Fibroblast of lung (primary cell): ENCODE data around the gene HSPA12B. TPM values are rescaled to one million over a fixed set of nuclear protein-coding genes. Genes with fewer than 3 reads are reported as not detected.

ENCODE experiments used
- DNase-seq, 2 donors: peaks; one replicate each; pipeline versions ENCODE4 v3.0.0 to v3.0.0-alpha.2; 2010; ENCODE audit warnings: low read depth in 2 of 2
- H2AFZ ChIP-seq: 2 replicates; pipeline ENCODE4 v1.5.1; 2012; ENCODE audit warnings: low read length, control low read depth, inconsistent platforms
- H3K27ac ChIP-seq: 2 replicates; pipeline ENCODE4 v1.5.1; 2011; ENCODE audit warnings: low read length, control low read depth; ENCODE audit not compliant: insufficient read depth
- H3K27me3 ChIP-seq: 2 replicates; pipeline ENCODE4 v1.5.1; 2011; ENCODE audit warnings: mild to moderate bottlenecking, low read length; ENCODE audit not compliant: control insufficient read depth, insufficient read depth
- H3K36me3 ChIP-seq: 2 replicates; pipeline ENCODE4 v1.5.1; 2011; ENCODE audit warnings: low read length; ENCODE audit not compliant: control insufficient read depth, insufficient read depth
- H3K4me1 ChIP-seq: 2 replicates; pipeline ENCODE4 v1.5.1; 2011; ENCODE audit warnings: low read length; ENCODE audit not compliant: control insufficient read depth, insufficient read depth; ENCODE audit errors: extremely low read depth
- H3K4me2 ChIP-seq: 2 replicates; pipeline ENCODE4 v1.5.1; 2011; ENCODE audit warnings: low read length, control low read depth; ENCODE audit not compliant: insufficient read depth; ENCODE audit errors: extremely low read depth
- H3K4me3 ChIP-seq, 4 experiments: fragments of 200-600 bp in 1 of 4; sonication (generic) in 1 of 4; replicated peaks in 1 of 4; 2 replicates each; pipeline ENCODE4 v1.5.1; 2011 to 2016; ENCODE audit warnings: low read length in 4 of 4, low read depth in 3 of 4, mild to moderate bottlenecking in 3 of 4, control low read depth in 2 of 4, inconsistent platforms in 1 of 4, mixed read lengths in 1 of 4; ENCODE audit not compliant: insufficient read depth in 1 of 4; ENCODE audit errors: control extremely low read depth in 1 of 4
- H3K79me2 ChIP-seq: 2 replicates; pipeline ENCODE4 v1.5.1; 2012; ENCODE audit warnings: mild to moderate bottlenecking, low read length, inconsistent platforms; ENCODE audit not compliant: control insufficient read depth, insufficient read depth
- H3K9ac ChIP-seq: 2 replicates; pipeline ENCODE4 v1.5.1; 2011; ENCODE audit warnings: mild to moderate bottlenecking, low read length, control low read depth; ENCODE audit not compliant: insufficient read depth
- H3K9me3 ChIP-seq: 2 replicates; pipeline ENCODE4 v1.5.1; 2012; ENCODE audit warnings: low read depth, low read length; ENCODE audit not compliant: control insufficient read depth, insufficient read depth
- H4K20me1 ChIP-seq: 2 replicates; pipeline ENCODE4 v1.5.1; 2011; ENCODE audit warnings: low read length; ENCODE audit not compliant: control insufficient read depth, insufficient read depth; ENCODE audit errors: extremely low read depth
- EZH2 ChIP-seq: IDR thresholded peaks from 2 replicates; pipeline ENCODE4 v1.5.1; 2012; ENCODE audit warnings: low read length, control low read depth, mild to moderate bottlenecking; ENCODE audit errors: missing control alignments
- polyA plus RNA-seq, 2 donors: library from polyadenylated mRNA; depleted of rRNA in 1 of 2; stranded (reverse) in 1 of 2; unstranded in 1 of 2; fragments of >200 nt; gene quantifications; 2 replicates each; pipeline ENCODE4 v1.2.1, GENCODE V29; 2011 to 2012; ENCODE audit warnings: missing spikeins in 1 of 2
- total RNA-seq: library from RNA; depleted of rRNA; stranded (reverse); fragments of >200 nt; gene quantifications from 2 replicates; pipeline ENCODE4 v1.2.1, GENCODE V29; 2014
- TF ChIP-seq, protein P1 (sequence below), 2 donors: IDR thresholded peaks in 1 of 2; conservative IDR thresholded peaks in 1 of 2; 1 replicate in 1 of 2; 2 replicates in 1 of 2; pipeline ENCODE4 v1.5.1; 2011 to 2012; ENCODE audit warnings: low read length in 2 of 2, control low read depth in 1 of 2, inconsistent platforms in 1 of 2, low read depth in 1 of 2, mild to moderate bottlenecking in 1 of 2

The HSPA12B gene
- total and polyA plus RNA-seq, 2 donors (not counting 1 experiment from before 2014, with no cell fraction given): 0.02 to 0.17 TPM

DNA sequence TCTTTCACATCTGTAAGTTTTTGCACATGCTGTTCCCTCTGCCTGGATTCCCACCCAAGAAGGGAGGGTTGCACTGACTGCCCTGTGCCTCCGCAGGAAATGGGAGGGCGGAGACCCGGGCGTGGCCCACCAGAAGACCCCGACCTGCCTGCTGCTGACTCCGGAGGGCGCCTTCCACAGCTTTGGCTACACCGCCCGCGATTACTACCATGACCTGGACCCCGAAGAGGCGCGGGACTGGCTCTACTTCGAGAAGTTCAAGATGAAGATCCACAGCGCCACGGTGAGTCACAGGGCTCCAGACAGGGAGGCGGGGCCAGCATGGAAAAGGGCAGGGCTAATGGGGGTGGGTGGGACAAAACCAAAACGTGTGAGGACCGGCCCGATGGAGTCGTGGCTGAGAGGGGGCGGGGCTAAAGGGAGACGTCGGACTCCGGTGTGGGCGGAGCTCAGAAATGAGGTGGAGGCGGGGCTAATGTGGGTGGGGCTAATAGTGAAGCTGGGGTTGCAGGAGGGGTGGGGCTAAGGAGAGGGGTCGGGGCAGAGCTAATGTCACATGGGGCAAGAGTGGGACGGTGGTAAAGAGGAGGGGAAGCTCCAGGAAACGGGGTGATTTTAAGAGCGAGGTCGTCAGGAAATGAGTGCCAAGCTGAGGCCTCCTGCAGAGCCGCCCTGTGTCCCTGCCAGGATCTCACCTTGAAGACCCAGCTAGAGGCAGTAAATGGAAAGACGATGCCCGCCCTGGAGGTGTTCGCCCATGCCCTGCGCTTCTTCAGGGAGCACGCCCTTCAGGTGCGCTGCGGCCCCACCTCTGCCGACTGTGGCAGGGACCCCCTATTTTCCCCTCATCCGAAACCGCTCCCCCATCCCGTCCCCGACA, 12.6 kb downstream of the HSPA12B start:
- Histone ChIP-seq H3K4me2 (no peak overlapping the region), H3K79me2 (no peaks in the 10 kb centered on the region), H3K4me3 (no peak overlapping the region), H3K27ac (no peak overlapping the region), H3K36me3 (no peaks in the 10 kb centered on the region), H3K27me3 (no peaks in the 10 kb centered on the region), H3K4me1 (no peaks in the 10 kb centered on the region), H4K20me1 (no peaks in the 10 kb centered on the region), H3K9ac (no peak overlapping the region), H3K9me3 (no peaks in the 10 kb centered on the region), H2AFZ (no peak overlapping the region)
- TF ChIP-seq, protein P1, sequence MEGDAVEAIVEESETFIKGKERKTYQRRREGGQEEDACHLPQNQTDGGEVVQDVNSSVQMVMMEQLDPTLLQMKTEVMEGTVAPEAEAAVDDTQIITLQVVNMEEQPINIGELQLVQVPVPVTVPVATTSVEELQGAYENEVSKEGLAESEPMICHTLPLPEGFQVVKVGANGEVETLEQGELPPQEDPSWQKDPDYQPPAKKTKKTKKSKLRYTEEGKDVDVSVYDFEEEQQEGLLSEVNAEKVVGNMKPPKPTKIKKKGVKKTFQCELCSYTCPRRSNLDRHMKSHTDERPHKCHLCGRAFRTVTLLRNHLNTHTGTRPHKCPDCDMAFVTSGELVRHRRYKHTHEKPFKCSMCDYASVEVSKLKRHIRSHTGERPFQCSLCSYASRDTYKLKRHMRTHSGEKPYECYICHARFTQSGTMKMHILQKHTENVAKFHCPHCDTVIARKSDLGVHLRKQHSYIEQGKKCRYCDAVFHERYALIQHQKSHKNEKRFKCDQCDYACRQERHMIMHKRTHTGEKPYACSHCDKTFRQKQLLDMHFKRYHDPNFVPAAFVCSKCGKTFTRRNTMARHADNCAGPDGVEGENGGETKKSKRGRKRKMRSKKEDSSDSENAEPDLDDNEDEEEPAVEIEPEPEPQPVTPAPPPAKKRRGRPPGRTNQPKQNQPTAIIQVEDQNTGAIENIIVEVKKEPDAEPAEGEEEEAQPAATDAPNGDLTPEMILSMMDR (conservative IDR thresholded peaks at IDR 0.05 in 1 of 2, IDR thresholded peaks at IDR 0.05 in 1 of 2; ENCODE audit: low read depth in 1 of 2, low read length in 2 of 2): no peak
- TF ChIP-seq EZH2: no peak
- DNase-seq: peak in 1 of 2 donors; percentile 50

DNA sequence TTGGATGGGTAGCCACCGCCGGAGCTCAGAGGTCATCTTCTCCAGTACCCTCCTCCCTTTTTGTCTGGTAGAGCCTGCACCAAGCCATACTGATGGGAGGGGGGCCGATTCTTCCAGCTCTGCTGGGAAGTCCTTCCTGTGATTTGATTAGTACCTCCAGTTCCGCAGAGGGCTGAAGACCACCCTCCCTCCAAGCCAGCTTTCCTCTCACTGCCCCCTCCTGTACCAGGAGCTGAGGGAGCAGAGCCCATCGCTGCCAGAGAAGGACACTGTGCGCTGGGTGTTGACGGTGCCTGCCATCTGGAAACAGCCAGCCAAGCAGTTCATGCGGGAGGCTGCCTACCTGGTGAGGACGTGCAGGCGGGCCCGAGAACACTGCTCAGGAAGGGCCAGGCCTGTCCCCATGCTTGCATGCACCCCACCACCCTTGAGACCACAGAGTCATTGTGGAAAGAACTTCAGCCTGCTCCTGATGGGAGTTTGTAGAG, 13.2 kb downstream of the HSPA12B start:
- Histone ChIP-seq H3K27me3 (no peaks in the 10 kb centered on the region), H3K4me2 (no peak overlapping the region), H3K36me3 (no peaks in the 10 kb centered on the region), H2AFZ (no peak overlapping the region), H3K4me1 (no peaks in the 10 kb centered on the region), H3K9ac (no peak overlapping the region), H3K27ac (no peak overlapping the region), H3K4me3 (no peak overlapping the region), H3K9me3 (no peaks in the 10 kb centered on the region), H4K20me1 (no peaks in the 10 kb centered on the region), H3K79me2 (no peaks in the 10 kb centered on the region)
- TF ChIP-seq, protein P1 (conservative IDR thresholded peaks at IDR 0.05 in 1 of 2, IDR thresholded peaks at IDR 0.05 in 1 of 2; ENCODE audit: low read depth in 1 of 2, low read length in 2 of 2): no peak
- no peak for TF ChIP-seq EZH2
- no peak for DNase-seq

DNA sequence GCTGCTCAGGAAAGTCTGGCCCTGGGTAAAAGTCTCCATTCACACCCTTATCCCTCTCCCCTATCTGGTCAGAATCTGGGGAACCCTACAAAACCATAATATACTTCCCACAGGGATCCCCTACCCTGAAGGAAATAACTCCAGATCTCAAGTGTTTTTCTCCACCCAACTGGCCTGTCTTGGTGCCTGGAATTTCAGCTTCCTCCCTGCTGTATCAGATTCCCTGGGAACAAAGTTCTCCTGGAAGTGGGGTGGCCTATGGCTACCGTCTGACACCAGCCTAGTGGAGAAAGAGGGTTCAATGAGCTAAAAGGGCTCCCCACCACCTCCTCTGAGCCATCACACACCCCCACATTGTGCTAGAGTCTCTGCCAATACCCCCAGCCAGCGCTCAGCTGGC, 15.0 kb downstream of the HSPA12B start:
- no peak for DNase-seq
- no peaks in the 10 kb centered on the region for H3K27me3 ChIP-seq
- TF ChIP-seq EZH2: no peak
- TF ChIP-seq, protein P1 (conservative IDR thresholded peaks at IDR 0.05 in 1 of 2, IDR thresholded peaks at IDR 0.05 in 1 of 2; ENCODE audit: low read depth in 1 of 2, low read length in 2 of 2): no peak
- H3K4me2 ChIP-seq: no peak overlapping the region
- H3K27ac ChIP-seq: no peak overlapping the region
- H3K79me2 ChIP-seq: no peaks in the 10 kb centered on the region
- H3K36me3 ChIP-seq: no peaks in the 10 kb centered on the region
- H4K20me1 ChIP-seq: no peaks in the 10 kb centered on the region
- H2AFZ ChIP-seq: no peak overlapping the region
- no peaks in the 10 kb centered on the region for H3K4me1 ChIP-seq
- no peaks in the 10 kb centered on the region for H3K9me3 ChIP-seq
- H3K9ac ChIP-seq: no peak overlapping the region
- no peak overlapping the region for H3K4me3 ChIP-seq
